Nephron (organoid): ENCODE results near the gene USP20.

Source experiments
- H3K27ac Mint-ChIP-seq, 3 experiments: 2 replicates each; pipeline ENCODE4 v1.8.0; 2020; ENCODE audit warnings: mixed read lengths in 3 of 3, mild to moderate bottlenecking in 2 of 3, moderate library complexity in 1 of 3
- H3K27me3 Mint-ChIP-seq: 2 replicates; pipeline ENCODE4 v1.8.0; 2021; ENCODE audit warnings: low read depth, mild to moderate bottlenecking, moderate library complexity, mixed read lengths
- H3K36me3 Mint-ChIP-seq: 2 replicates; pipeline ENCODE4 v1.8.0; 2020; ENCODE audit warnings: low read depth, mixed read lengths
- H3K4me1 Mint-ChIP-seq: 2 replicates; pipeline ENCODE4 v1.8.0; 2020; ENCODE audit warnings: mixed read lengths
- H3K4me3 Mint-ChIP-seq, 3 experiments: 2 replicates each; pipeline ENCODE4 v1.8.0; 2020; ENCODE audit warnings: mild to moderate bottlenecking in 3 of 3, mixed read lengths in 3 of 3, moderate library complexity in 2 of 3
- H3K9me3 Mint-ChIP-seq: 2 replicates; pipeline ENCODE4 v1.8.0; 2020; ENCODE audit warnings: mixed read lengths
- CTCF ChIP-seq, 3 experiments: fragments of 200-600 bp; sonication (generic); IDR thresholded peaks; one replicate each; pipeline ENCODE4 v1.5.0; 2021; ENCODE audit warnings: antibody characterized with exemption in 3 of 3; ENCODE audit not compliant: unreplicated experiment in 3 of 3

Gene USP20

GRCh38 chr9:129880654-129881546, 45.6 kb downstream of the USP20 start:
- no peak for TF ChIP-seq CTCF (IDR thresholded peaks at IDR 0.05; ENCODE audit: unreplicated experiment in 3 of 3)
- Mint-ChIP-seq H3K27me3 (peaks cover 6% of the 10 kb centered on the region), H3K9me3 (no peaks in the 10 kb centered on the region), H3K27ac (peak overlapping the region; percentile 69 to 92 (median 80)), H3K4me3 (peak overlapping the region in 1 of 3 experiments; percentile 14), H3K4me1 (peaks cover 37% of the 10 kb centered on the region), H3K36me3 (peaks cover 18% of the 10 kb centered on the region)

GRCh38 chr9:129881547-129882324, 46.5 kb downstream of the USP20 start:
- Mint-ChIP-seq H3K4me1 (peaks cover 41% of the 10 kb centered on the region), H3K4me3 (no peak overlapping the region), H3K27me3 (peaks cover 6% of the 10 kb centered on the region), H3K27ac (peak overlapping the region in 2 of 3 experiments; percentile 30 to 69), H3K36me3 (peaks cover 18% of the 10 kb centered on the region), H3K9me3 (no peaks in the 10 kb centered on the region)
- no peak for TF ChIP-seq CTCF (IDR thresholded peaks at IDR 0.05; ENCODE audit: unreplicated experiment in 3 of 3)

- H3K36me3 Mint-ChIP-seq: peaks cover 33% of the 10 kb centered on the region
- peaks cover 55% of the 10 kb centered on the region for H3K4me1 Mint-ChIP-seq
- peaks cover 9% of the 10 kb centered on the region for H3K27me3 Mint-ChIP-seq
- peak overlapping the region; percentile 53 to 73 (median 71) for H3K4me3 Mint-ChIP-seq
- peak overlapping the region; percentile 73 to 93 (median 90) for H3K27ac Mint-ChIP-seq
- no peaks in the 10 kb centered on the region for H3K9me3 Mint-ChIP-seq
- TF ChIP-seq CTCF (IDR thresholded peaks at IDR 0.05; ENCODE audit: unreplicated experiment in 3 of 3): peak in 1 of 3 experiments; percentile 10
These were observed 49.2 kb downstream of the USP20 start for GRCh38 chr9:129884220-129885017.

GRCh38 chr9:129885018-129885669, 49.9 kb downstream of the USP20 start:
- H3K27me3 Mint-ChIP-seq: peaks cover 9% of the 10 kb centered on the region
- peak overlapping the region; percentile 53 to 73 (median 73) for H3K4me3 Mint-ChIP-seq
- H3K4me1 Mint-ChIP-seq: peaks cover 54% of the 10 kb centered on the region
- no peaks in the 10 kb centered on the region for H3K9me3 Mint-ChIP-seq
- no peak for TF ChIP-seq CTCF (IDR thresholded peaks at IDR 0.05; ENCODE audit: unreplicated experiment in 3 of 3)
- H3K36me3 Mint-ChIP-seq: peaks cover 36% of the 10 kb centered on the region
- peak overlapping the region; percentile 73 to 93 (median 90) for H3K27ac Mint-ChIP-seq

- Mint-ChIP-seq H3K36me3 (peaks cover 33% of the 10 kb centered on the region), H3K9me3 (no peaks in the 10 kb centered on the region), H3K27ac (peak overlapping the region; percentile 50 to 90 (median 69)), H3K4me3 (peak overlapping the region; percentile 34 to 73 (median 62)), H3K4me1 (peaks cover 48% of the 10 kb centered on the region), H3K27me3 (peaks cover 9% of the 10 kb centered on the region)
- peak; percentile 84 to 87 (median 85) for TF ChIP-seq CTCF (IDR thresholded peaks at IDR 0.05; ENCODE audit: unreplicated experiment in 3 of 3)
These were observed 50.4 kb downstream of the USP20 start for GRCh38 chr9:129885670-129886106.
